ENCODE measurements around the gene PLEKHA5.
"Not testable (repeated sequence)": the region's sequence is repeated elsewhere in the genome, so short reads cannot be mapped to it uniquely, and the experiment has no call there.

The PLEKHA5 gene

GRCh38 chr12:19129486-19130223, at the start of gene PLEKHA5:
Gene PLEKHA5 (plus strand): TSS chr12:19129733. CDS start chr12:19129800, 67 bp downstream.
- peak; percentile 2 to 22 (median 21) for DNase-seq (ENCODE audit: low read depth in 2 of 3, low spot score in 2 of 3)

GRCh38 chr12:19080918-19081317, 48.6 kb upstream of the PLEKHA5 start:
- DNase-seq (ENCODE audit: low read depth in 2 of 3, low spot score in 2 of 3): no peak

GRCh38 chr12:19082365-19082911, 47.1 kb upstream of the PLEKHA5 start:
- no peak for DNase-seq (ENCODE audit: low read depth in 2 of 3, low spot score in 2 of 3)

- DNase-seq (ENCODE audit: low read depth in 2 of 3, low spot score in 2 of 3): no peak
Observed at GRCh38 chr12:19084547-19084946, 45.0 kb upstream of the PLEKHA5 start.

- no peak for DNase-seq (ENCODE audit: low read depth in 2 of 3, low spot score in 2 of 3)
Observed at GRCh38 chr12:19085090-19085489, 44.4 kb upstream of the PLEKHA5 start.

GRCh38 chr12:19088606-19089005, 40.9 kb upstream of the PLEKHA5 start:
- no peak for DNase-seq (ENCODE audit: low read depth in 2 of 3, low spot score in 2 of 3)

- DNase-seq (ENCODE audit: low read depth in 2 of 3, low spot score in 2 of 3): not testable (repeated sequence)
Observed at GRCh38 chr12:19092482-19092881, 37.1 kb upstream of the PLEKHA5 start.

- DNase-seq (ENCODE audit: low read depth in 2 of 3, low spot score in 2 of 3): no peak
Observed at GRCh38 chr12:19093218-19093617, 36.3 kb upstream of the PLEKHA5 start.

- no peak for DNase-seq (ENCODE audit: low read depth in 2 of 3, low spot score in 2 of 3)
Observed at GRCh38 chr12:19095331-19095730, 34.2 kb upstream of the PLEKHA5 start.

GRCh38 chr12:19095756-19096480, 33.6 kb upstream of the PLEKHA5 start:
- no peak for DNase-seq (ENCODE audit: low read depth in 2 of 3, low spot score in 2 of 3)

- DNase-seq (ENCODE audit: low read depth in 2 of 3, low spot score in 2 of 3): no peak
Observed at GRCh38 chr12:19105463-19105862, 24.1 kb upstream of the PLEKHA5 start.

GRCh38 chr12:19107750-19108149, 21.8 kb upstream of the PLEKHA5 start:
- no peak for DNase-seq (ENCODE audit: low read depth in 2 of 3, low spot score in 2 of 3)

- DNase-seq (ENCODE audit: low read depth in 2 of 3, low spot score in 2 of 3): no peak
Observed at GRCh38 chr12:19110221-19110940, 19.2 kb upstream of the PLEKHA5 start.

GRCh38 chr12:19113464-19113863, 16.1 kb upstream of the PLEKHA5 start:
- DNase-seq (ENCODE audit: low read depth in 2 of 3, low spot score in 2 of 3): no peak

- no peak for DNase-seq (ENCODE audit: low read depth in 2 of 3, low spot score in 2 of 3)
Observed at GRCh38 chr12:19115285-19115684, 14.2 kb upstream of the PLEKHA5 start.

- DNase-seq (ENCODE audit: low read depth in 2 of 3, low spot score in 2 of 3): no peak
Observed at GRCh38 chr12:19119440-19119839, 10.1 kb upstream of the PLEKHA5 start.

- DNase-seq (ENCODE audit: low read depth in 2 of 3, low spot score in 2 of 3): no peak
Observed at GRCh38 chr12:19120795-19121194, 8.7 kb upstream of the PLEKHA5 start.

GRCh38 chr12:19121449-19122018, 8.0 kb upstream of the PLEKHA5 start:
- DNase-seq (ENCODE audit: low read depth in 2 of 3, low spot score in 2 of 3): no peak

- no peak for DNase-seq (ENCODE audit: low read depth in 2 of 3, low spot score in 2 of 3)
Observed at GRCh38 chr12:19125325-19125724, 4.2 kb upstream of the PLEKHA5 start.

GRCh38 chr12:19127270-19127669, 2.3 kb upstream of the PLEKHA5 start:
- DNase-seq (ENCODE audit: low read depth in 2 of 3, low spot score in 2 of 3): no peak

- no peak for DNase-seq (ENCODE audit: low read depth in 2 of 3, low spot score in 2 of 3)
Observed at GRCh38 chr12:19128485-19128884, 1.0 kb upstream of the PLEKHA5 start.
